Ammon's horn (tissue), 1 donor: Measurements from ENCODE around the gene DAPK2.
"Not testable (repeated sequence)": the region's sequence is repeated elsewhere in the genome, so short reads cannot be mapped to it uniquely, and the experiment has no call there.

Experiments used
- DNase-seq: peaks from one replicate; pipeline ENCODE4 v3.0.0-alpha.2; 2016; ENCODE audit warnings: low spot score

DAPK2 gene

DNA sequence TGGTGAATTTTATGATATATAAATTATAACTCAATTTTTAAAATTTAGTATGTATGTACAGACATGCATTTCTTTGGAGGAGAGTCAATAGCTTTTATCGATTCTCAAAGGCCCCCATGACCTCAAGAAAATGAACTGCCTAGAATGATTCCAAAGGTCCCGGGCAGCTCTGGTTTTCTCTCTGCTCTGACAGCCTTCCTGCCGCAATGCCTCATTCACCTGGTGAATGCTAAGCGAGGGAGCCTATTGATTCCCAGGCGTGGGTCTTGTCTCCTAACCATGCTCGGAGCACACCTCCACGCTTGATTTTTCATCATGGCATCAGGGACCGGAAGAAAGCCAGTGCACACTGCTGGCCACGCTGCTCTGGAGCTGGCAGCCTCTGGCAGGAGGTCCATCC, 132.9 kb downstream of the DAPK2 start:
- no peak for DNase-seq

GRCh38 chr15:63912061-63912615, 134.1 kb downstream of the DAPK2 start:
- no peak for DNase-seq

DNA sequence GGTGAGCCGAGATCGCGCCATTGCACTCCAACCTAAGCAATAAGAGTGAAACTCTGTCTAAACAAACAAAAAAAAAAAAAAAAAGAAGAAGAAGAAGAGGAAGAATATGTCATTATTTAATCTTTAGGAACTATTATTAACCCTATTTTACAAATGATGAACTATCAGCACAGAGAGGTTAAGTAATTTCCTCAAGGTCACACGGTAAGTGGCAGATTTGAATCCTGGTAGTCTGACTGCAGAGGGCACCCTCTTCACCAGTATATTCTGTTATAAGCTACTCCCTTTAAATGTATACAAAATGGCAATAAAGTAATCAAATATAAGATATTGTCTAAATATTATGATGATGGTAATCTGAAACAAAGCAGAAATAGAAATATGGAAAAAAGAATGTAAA, 135.1 kb downstream of the DAPK2 start:
- DNase-seq: no peak

DNA sequence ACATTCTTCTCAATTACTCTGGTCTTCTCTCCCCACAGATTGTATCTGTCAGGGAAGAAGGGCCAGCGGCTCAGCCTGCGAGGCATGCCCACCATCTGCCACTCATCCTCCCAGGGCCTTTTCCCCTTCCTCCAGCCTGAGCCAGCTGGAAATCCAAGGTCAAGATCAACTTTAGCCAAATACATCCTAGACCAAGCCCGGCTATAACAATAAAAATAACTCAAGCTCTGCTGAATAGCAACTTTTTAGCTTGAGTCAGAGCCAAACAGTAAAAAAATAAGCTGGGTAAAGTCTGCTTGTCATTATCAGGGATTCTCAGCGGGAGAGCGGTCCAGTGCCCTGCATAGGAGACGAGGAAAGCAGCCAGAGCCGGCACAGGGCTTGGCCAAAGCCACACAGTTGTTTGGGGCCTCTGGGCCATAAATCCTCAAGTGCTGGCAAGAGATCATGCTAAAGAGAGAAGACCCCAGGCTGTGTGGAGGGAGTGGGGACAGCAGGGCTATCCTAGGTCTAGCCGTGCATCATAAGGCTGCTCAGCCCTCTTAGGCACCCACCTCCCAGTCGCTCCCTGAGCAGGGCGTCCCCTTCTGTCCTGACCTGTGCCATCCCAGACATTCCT, 136.4 kb downstream of the DAPK2 start:
- no peak for DNase-seq

GRCh38 chr15:63908991-63909390, 137.3 kb downstream of the DAPK2 start:
- no peak for DNase-seq

DNA sequence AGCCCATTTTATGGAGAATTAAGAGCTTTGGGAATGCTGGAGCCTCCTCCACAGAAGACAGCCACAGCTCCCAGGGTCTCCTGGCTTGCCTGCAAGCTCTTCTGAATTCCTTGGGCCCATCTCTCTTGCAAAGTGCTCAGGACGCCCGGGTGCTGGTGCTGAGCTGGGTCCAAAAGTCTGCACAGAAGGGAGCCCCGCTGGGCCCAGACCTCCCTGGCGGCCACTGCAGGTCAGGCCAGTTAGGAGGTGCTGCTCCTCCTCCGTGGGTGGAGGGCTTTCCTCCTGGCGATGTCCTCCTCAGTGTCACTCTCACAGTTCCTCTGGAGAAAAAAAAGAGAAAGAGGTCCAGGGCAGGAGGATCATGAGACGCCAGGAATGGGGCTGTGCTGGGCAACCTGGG, 138.0 kb downstream of the DAPK2 start:
- no peak for DNase-seq

GRCh38 chr15:63907521-63907920, 138.8 kb downstream of the DAPK2 start:
- DNase-seq: no peak

DNA sequence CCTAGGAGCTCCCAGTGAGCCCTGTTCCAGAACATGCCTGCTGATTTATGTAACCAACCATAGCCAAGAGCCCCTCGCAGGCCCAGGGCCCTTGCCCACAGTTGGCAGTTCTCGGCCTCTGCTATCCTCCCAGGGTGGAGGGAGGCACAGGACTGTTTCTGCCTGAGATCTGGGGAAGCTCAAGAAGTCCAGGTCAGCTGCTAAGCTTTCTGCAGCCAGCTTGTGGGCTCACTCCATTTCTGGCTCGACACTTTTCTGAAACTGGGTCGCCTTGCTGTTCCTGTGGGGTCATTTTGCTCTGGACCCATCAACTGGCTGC, 140.1 kb downstream of the DAPK2 start:
- DNase-seq: no peak

DNA sequence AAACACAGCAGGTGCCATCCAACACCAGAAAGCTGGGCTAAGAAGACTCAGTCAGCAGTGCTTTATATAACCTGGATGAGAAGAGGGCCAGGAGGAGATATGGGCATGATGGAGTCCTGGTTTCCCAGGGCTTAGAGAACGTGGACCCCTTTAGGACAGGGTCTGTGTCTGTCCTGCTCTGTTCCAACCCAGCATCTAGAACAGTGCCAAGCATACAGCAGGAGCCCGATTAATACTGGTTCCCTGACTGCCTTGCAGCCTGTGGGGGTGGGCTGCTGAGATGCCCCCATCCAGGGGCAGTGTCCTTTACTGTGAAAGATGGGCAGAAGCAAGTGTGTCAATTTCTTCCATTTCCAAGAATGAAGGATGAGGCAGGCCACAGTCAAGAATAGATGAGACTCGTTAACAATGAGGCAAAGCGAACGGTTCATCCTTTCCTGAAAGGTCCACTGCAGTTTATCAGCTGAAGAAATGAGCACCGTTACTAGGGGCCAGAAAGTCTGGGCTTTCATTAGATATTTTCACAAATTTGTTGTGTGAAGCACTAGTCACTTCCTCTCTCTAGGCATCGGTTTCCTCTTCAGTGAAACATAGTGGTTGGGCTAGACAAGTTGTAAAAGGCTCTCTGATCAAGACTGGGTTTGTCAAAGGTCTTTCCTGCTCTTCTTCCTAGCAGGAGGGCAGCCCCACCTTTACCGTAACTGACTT, 140.6 kb downstream of the DAPK2 start:
- no peak for DNase-seq

- no peak for DNase-seq
Measured at GRCh38 chr15:63905131-63905530, 141.2 kb downstream of the DAPK2 start.

GRCh38 chr15:63904042-63904441, 142.2 kb downstream of the DAPK2 start:
- DNase-seq: no peak

GRCh38 chr15:63902671-63903035, 143.6 kb downstream of the DAPK2 start:
- DNase-seq: no peak

DNA sequence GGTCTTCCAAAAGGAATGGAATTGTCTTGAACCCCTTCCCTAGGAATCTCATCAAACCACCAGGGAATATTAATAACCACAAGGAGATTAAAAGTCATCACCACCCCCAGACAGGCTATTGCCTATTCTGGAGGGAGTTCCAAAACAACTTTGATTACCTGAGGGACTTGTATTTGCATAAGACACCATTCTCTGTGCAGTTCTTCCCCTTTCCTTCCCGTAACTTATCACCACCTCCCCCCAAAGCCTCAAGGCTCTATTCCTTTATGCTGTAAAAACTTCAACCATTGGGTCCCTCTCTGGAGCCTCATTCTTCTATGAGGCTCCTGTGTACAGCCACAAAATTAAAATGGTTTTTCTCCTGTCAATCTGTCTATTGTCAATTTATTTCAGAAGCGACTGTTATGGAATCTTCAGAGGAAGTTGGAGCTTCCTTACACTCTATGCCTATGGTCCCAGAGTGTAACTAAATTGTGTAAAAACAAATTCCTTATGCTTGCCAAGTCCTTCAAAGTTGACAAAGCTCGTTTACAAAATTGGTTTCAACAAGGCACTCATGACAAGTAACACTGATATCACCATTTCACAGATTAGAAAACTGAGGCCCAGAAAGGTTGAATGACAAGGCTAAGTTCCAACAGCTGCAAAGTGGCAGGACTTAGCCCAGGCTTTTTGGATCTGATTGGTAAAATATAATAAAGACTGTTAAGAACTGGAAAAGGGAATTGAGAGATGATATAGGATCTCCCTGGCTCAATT, 144.2 kb downstream of the DAPK2 start:
- DNase-seq: no peak

GRCh38 chr15:63900306-63900705, 146.0 kb downstream of the DAPK2 start:
- DNase-seq: no peak

- DNase-seq: not testable (repeated sequence)
Measured at GRCh38 chr15:63899606-63900005, 146.7 kb downstream of the DAPK2 start.

- DNase-seq: peak; percentile 48
Measured at GRCh38 chr15:63899193-63899592, 147.1 kb downstream of the DAPK2 start.

DNA sequence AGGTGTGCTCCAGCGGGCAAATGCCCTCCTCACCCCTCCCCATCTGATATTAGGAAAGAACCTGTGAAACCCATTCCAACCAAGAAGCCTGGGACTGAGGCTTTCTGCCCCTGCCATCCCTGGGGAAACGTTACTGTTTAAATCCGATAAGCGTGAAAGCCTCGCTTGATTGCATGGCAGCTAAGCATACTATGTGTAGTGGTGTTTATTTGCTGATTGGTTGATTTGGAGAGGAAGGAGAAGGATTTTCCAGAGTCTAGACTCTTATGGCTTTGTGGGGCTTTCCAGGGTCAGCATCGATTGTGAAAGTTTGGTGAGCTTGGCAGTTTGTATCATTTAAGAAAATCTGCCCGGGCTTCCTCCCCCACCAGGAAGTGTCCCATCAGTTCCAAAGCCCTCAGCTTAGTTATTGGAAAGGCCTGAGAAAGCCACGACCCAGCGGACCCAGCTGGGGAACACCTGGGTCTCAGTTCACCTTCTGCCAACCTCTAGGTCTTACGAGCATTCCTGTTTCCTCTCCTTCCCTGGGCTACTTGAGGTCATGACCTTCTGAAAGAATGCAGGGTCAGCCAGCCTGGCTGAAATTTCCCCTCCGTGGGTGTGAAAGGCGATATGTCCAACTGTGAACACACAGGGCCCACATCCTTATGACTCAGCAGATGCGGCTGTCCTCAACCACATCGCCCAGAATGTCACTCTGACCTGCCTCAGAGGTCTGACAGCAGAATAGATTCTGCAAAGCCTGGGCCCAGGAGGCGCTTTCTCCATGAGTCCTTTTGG, 149.8 kb downstream of the DAPK2 start:
- no peak for DNase-seq

DNA sequence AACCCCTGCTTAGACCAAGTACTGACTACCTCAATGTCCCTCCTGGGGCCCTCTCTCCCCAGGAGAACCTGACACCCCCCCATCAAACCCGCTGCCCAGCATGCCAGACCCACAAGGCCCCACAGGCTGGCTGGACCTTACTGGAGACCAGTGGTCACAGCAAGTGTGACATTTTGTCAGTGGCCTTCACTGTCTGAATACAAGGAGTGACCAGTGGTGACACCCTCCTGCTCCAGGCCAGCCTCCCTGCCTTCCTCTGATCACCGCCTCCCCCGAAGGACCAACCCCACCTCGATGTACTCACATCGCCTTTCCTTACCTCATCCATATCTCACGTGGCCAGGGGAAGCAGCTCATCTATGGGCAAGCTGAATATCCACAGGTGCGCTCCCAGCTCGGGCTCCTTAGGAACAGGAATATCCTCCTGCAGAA, 150.5 kb downstream of the DAPK2 start:
- no peak for DNase-seq

GRCh38 chr15:63895194-63895593, 151.1 kb downstream of the DAPK2 start:
- no peak for DNase-seq

- DNase-seq: no peak
Measured at GRCh38 chr15:63894662-63894949, 151.7 kb downstream of the DAPK2 start.

GRCh38 chr15:63893866-63894661, 152.2 kb downstream of the DAPK2 start:
- DNase-seq: no peak
